GM21526 (cell line): Measurements from ENCODE around the gene KRTCAP2.
"Not testable (repeated sequence)": the region's sequence is repeated elsewhere in the genome, so short reads cannot be mapped to it uniquely, and the experiment has no call there.

ENCODE experiments used
- ATAC-seq: cut with Tn5 transposase; IDR thresholded peaks from one replicate; pipeline ENCODE4 v1.9.1; 2021; ENCODE audit warnings: moderate library complexity; ENCODE audit not compliant: unreplicated experiment, low FRiP score

Gene KRTCAP2

DNA sequence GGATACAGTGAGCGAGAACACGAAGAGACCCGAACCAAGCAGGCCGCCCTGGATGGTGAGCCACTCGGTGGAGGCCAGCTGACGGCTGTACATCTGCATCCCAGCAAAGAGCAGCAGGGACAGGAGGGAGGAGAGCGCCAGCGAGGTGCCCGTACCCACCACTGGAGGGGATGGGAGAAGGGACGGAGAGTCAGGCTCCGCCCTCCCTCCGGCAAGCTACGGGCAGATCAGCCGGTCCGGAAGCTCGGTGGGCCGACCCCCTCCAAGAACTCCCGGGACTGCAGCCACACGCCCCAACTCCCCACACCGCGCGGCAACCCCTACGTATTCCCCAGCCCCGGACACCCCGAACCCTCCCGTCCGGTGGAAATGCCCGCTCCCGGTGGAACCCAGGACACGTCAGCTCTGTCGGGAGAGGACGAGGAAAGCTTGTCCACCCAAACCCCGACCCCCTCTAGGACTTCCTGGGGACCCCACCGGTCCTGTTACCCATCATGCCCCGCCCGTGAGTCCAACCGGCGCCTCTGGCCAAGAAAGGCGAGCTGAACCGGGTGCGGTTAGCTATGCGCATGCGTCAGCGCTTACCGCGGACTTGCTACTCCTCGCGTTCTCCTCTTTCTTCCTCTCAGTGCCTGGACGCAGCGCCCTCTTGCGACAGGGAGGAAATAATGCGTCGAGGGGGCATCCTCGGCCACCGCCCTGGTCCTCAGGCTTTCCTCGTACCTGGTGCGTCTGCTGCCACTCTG is at the start of gene KRTCAP2:
Gene KRTCAP2, minus strand, starts transcription at position 573 of the 746 bp plus-strand sequence. Its CDS starts 80 bp downstream, at position 493.
- peak; percentile 54 for ATAC-seq

DNA sequence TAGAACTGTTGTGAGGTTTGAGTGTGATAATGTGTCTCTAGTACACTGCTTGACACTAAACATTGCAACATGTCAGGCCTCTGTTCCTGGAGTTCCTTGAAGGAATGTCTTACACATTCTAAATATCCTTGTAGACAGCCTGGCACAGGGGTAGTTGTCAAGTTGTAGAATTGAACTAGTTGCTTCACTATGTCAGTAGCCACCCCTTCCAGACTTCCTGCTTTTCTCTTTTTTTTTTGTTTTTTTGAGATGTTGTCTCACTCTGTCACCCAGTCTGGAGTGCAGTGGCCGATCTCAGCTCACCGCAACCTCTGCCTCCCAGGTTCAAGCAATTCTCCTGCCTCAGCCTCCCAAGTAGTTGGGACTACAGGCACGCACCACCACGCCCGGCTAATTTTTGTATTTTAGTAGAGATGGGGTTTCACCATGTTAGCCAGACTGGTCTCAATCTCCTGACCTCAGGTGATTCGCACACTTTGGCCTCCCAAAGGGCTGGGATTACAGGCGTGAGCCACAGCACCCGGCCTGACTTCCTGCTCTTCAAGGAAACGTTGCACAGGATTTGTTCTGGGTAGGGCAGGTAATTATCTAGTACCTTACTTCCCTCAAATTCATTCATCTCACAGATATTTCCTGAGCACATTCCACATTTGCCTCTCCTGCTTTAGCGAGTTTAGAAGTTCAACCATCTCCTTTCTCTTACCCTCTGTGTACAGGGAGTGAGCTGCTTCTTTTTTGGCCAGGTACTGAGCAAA is 47.3 kb upstream of the KRTCAP2 start:
- not testable (repeated sequence) for ATAC-seq

DNA sequence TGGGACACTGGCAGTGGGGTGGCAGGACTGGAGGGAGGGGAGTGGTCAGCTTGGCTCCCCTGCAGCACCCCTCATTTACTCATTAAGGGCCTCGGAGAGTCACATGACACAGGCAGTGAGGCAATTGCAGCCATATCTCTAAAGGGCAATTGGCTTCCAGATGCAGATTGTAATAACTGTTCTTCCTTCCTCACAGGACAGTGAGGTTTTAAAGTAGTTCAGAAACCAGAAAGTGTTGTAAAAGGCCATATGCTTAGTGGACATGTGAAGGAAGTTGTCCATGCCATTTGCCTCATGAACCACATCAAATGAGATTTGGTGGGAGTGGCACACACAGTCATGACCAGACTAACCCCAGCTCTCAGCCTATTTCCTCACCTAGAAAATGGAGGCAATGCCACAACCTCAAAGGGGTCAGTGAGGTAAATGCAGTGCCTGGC is 46.5 kb upstream of the KRTCAP2 start:
- ATAC-seq = no peak

DNA sequence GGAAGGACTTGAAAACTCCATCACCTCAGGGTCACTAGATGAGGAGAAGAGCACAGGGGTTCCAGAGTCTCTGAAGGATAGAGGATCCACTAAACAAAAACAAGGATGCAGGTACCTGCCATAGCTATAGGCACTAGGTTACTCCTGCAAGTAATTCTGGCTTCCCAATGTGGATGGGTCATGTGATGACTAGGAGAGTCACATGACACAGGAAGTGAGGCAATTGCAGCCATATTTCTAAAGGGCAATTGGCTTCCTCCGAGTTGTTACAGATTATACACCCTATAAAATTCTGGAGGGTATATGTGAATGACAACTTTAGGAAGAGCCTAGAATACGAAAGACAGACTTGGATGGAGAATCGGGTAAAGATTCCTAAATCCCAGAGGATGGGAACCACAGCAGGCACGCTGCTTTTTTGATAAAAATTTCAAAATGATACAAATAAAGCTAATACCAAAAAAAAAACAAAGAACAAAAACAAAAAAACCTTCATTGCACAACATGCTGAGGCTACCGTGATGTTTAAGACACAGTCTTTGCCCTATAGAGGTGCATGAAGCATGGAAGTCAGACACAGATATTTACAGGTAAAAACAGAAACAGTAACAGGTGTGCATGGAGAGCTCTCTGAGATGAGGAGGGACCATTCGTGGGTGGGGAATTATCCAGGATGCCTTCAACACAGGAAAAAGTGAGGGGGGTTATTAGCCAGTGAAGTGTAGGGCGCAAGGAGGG is 45.9 kb upstream of the KRTCAP2 start:
- ATAC-seq = no peak

DNA sequence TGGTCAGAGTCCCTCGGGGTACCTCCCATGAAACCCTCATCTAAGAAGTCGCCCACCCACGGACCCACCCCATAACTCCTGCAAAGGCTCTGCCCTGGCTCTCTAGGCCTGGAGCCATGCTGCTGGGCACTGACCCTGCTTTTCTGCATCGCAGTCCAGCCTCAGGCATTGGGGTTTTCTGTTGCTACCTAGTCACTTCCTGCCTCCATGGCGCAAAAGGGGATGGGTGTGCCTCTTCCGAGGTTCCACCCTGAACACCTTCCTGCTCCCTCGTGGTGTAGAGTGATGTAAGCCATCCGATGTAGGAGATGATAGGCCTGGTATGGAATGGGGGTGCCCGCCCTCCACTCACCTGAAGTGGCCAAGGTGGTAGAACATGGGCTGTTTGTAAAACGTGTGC is 41.6 kb upstream of the KRTCAP2 start:
- ATAC-seq = not testable (repeated sequence)

DNA sequence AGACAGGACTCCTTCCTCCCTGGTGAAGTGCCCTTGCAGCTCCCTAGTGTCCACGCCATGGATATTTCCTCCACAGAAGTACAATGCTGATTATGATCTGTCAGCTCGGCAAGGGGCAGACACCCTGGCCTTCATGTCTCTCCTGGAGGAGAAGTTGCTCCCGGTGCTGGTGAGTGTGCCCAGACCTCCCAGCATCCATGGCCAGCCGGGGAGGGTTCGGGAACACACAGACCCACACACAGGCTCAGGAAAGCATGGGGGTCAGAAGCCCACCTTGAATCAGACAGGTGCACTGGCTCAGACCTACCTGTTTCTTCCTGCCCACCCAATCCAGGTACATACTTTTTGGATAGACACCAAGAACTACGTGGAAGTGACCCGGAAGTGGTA is 38.9 kb upstream of the KRTCAP2 start:
- ATAC-seq = not testable (repeated sequence)

DNA sequence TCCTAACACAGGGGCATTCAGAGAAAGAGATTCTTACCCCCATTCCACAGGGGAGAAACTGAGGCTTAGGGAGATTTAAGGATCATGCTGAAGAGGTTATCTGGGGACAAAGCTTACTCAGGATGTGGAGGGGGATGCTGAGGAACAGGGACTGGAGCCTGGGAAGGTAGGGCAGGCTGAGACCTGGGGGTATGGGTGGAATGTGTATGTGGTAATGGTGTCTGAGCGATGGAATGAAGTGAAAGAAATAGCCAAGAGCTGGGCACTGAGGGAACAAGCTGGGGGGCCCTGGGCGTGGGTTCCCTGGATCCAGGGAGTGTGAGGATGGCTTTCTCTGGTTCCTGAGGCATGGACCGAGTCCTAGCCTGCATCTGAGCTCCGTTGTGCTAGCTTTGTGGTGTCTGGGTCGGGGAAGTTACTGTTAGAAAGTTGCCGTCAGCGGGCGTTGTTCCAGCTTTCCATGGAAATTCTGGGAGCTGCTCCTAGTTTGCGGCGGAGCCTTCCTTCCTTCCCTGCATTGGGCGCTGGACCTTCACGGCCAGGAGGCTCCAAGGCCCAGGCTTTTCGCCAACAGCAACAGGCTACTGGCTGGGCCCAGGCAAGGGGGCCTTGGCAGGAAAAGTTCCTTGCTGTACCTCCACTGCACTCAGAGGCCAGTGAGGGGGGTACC is 38.4 kb upstream of the KRTCAP2 start:
- ATAC-seq = not testable (repeated sequence)

DNA sequence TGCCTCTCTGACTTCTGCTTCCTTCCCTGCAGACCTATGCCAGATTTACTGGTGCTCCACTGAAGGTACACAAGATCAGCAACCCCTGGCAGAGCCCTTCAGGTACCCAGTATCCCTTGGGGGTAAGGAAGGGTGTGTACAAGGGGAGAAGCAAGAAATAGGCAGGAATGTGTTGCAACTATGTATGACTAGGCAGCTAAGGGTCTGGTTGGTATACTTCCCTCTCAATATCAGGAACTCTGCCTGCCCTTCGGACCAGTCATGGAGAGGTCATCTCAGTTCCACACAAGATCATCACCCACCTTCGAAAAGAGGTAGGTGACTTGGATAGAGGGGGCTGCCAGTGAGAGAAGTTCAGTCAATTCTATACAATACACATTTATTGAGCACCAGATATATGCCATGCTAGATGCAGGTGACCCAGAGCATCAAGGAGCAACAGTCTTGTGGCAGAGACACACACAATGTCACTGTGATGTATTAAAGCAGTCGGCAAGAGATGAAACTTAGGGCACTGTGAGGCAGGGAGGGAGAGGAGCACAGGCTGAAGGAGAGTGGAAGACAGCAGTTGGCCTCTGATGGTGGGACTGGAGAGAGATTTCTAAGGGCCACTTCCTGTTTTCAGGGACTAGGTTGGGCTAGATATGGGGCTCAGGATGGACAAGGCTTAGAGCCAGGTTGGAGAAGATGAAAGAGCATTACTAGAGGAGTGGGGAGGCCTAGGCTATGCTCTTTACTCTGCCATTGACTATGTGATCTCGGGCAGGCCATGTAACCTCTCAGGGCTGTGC is 37.4 kb upstream of the KRTCAP2 start:
- ATAC-seq = no peak

DNA sequence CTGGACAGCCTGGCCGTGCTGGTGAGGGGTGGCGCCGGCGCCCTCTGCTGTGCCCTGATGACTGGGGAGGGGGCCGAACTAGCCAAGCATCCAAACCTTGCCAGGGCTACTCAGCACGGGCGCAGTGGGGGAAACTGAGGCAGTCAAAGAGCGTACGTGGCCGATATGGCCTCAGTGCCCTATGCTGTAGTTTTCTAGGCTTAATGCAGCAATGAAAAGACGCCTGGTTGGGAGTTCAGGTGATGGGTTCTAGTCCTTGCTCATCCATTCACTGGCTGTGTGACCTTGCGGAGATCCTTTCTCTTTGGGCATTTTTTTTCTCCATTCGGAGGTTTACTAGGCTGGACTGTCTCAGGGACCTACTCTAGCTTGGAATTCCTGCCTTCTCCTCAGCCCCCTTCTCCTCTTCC is 36.2 kb upstream of the KRTCAP2 start:
- no peak for ATAC-seq

DNA sequence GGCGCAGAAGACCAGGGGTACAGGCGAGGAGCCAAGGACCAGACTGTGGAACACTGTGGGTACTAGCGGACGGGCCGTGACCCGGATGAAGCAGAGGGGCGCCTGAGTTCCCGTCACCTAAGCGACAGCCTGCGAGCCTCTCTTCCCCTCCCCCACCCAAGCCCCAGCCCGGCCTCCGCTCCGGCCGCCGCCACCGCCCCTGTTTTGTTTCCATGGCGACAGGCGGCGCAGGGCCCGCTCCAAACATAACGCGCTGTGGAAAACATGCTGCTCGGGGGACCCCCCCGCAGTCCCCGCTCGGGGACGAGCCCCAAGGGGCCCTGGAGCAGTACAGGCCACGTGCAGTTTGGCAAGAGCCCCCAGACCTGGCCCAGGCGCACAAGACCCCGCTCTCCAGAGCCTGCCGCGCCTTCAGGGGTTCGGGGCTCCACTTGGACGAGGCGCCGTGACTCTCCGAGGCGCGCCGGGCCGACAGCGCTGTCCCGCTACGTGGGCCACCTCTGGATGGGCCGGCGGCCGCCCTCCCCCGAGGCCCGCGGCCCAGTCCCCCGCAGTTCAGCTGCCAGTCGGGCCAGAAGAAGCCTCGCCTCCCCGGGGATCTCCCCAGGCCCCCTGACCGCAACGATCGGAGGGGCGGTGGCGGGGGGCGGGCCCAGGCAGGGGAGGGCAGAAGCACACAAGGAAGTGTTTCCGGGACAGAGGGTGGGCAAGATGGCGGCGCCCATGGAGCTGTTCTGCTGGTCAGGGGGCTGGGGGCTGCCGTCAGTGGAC is 35.6 kb upstream of the KRTCAP2 start, which contains the start of gene MTX1:
Gene MTX1, plus strand, starts transcription at position 155 of the 771 bp plus-strand sequence. Its CDS starts 110 bp downstream, at position 265.
- ATAC-seq = peak; percentile 54

DNA sequence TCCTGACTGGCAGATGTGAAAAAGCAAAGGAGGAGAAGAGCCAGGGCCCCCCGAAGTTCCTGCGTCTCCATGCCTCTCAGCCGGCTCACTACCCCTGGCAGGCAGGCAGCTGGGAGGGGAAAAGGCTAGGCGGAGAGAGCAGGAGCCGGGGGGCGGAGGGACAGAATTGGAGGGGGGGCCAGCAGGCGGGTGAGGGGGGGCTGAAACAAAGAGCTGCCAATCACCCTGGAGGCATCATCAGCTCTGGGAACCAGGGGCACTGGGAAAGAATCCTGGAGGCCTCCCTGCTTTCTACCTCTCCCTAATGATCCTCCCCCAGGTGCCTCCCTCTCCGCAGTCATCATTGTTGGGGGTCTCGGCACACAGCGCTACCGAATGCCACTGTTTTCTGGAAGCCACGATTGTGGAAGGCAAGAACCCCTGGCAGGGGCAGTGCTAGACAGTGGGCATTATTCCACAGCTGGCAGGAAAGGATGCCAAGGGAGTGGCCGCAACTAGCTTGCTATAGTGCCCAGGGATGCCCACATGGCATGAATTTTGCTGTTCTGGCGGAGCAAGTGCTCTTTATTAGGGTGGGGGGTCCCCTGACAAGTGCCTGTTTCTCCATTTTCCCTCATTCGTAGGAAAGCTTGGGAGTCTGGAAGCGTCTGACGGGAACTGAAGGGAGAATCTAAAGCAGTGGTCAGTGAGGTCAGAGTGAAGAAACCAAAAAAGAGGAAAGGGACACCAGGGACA is 34.9 kb upstream of the KRTCAP2 start, which contains the start of gene THBS3:
Gene THBS3, minus strand, starts transcription at position 92 of the 735 bp plus-strand sequence. Its CDS starts 21 bp downstream, at position 71.
- no peak for ATAC-seq

DNA sequence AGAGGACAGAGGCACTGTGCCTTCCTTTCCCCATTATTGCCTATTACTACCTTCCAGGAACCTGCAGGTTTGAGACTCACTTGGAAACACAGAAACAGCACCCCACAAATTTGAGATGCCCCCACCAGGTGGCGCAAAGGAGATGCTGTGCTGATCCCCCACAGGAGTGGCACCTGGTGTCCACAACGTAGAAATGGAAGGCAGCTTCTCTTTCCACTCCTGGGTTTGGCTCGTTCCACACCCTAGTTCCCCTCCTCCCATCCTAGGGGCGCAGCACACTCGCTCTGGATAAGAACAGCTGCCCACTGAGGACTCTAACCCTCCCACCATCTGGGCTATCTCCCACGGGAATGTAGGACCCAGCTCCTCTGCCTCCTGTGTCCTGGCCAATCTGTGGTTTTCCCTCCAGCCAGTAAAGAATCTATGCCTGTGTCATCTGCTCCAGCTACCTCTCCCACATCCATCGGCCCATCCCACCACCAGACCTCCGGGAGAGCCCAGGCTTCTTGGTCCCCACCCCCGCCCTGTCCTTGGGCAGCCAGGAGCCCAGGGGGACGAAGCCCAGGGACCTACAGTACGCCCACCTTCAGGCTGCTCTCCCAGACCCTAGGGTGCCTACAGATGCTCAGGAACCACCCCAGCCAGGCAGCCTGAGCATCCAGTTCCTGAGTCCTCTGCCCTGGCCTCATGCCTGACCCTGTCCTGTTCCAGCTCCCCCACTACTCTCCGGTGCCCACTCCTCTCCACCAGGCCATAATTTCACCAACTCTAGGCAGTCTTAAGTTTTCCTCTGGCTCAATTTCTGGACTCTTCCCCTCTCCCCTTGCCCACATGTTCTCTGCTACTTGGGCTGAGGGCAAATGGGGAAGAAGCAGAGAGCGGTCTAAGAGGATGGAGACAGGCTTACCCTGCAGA is 34.0 kb upstream of the KRTCAP2 start:
- ATAC-seq = no peak

DNA sequence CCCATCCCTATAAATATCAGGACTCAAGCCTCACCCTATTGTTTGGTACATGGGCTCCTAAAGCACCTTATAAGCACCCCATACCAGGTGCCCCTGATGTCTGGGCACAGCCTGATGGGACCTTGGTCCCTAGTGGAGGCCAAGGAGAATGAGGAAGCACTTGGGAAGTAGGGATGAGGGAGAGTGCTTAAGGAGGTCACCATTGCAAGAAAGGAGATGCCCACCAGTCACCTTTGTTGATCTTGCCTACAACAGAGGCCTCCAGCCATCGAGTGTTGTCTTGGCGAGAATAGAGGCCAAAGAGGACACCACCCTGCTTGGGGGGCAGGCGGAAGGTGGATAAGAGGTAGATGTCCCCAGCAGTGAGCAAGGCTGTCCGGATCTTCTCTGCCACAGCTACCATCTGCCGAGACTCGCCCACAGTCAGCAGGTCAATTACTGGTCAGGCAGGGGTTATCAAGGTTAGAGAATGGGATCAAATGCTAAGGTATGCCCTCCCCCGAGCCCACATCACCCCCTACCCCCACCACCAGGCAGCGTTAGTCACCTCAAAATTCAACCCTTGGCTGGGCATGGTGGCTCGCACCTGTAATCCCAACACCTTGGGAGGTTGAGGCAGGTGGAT is 33.0 kb upstream of the KRTCAP2 start:
- ATAC-seq = no peak

DNA sequence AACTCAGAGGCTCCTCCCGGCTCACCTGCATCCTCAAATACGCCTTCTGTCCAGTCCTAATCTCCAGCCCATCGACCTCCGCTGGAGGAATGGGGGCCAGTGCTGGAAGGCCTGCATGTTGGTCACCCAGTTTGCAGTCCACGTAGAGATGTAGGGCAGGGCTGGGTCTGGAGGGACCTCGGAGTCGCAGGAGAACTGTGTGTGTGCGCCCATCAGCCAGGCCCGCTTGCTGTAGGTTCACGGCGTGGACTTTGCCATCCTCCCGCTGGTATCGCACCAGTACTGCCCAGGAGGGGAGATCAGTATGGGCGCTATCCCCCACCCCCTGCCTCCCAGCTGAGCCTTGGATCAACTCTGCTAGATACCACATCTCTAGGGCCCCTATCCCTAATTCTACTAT is 31.9 kb upstream of the KRTCAP2 start:
- no peak for ATAC-seq

DNA sequence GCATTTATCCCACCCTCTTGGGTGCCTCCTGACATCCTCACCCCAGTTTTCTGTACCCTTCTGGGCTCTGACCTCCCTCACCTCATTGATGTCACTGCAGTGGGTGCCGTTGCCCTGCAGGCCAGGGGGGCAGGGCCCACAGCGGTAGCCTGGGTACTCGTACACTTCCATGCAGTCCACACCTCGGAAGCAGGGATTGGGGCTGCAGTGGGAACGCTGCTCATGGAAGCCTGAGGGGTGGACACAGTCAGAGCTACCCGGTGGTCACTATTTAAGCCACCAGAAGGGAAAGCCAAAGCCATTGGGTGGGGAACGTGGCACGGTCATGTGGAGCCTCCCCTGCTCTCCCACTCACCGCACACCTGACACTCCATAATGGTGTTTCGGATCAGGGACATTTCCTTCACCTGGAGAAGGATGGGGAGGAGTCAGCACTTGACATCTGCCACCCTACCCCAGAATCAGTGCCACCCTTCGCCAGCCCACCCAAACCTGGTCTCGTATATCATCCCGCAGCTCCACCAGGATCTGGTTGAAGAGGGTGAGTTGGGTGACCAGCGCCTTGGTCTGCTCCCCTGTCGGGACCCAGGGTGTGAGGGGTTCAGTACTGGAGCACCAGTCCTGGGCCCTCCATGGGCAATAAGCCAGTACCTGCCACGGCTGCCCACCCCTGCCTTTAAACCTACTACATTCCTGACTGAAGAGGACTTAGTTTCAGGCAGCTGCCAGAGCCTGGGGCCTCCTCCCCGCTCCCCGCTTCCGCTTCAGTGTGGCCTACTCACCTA is 29.8 kb upstream of the KRTCAP2 start:
- ATAC-seq = no peak

DNA sequence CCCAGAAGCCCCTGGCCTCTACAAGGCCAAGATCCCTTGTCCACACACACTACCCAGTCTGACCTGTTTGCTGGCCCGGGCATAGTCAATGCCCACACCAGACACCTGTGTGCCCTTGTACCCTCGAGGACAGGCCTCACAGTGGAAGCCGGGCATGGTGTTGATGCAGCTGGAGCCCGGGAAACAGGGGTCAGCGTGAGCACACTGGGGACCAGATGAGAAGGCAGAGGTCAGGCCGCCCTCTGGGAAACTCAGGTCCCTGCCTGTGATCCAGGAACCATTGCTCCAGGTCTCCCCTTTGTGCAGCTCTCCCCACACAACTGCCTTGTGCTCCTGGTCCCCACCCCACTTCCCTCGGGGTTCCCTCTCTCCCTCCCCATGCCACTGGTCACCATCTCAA is 29.1 kb upstream of the KRTCAP2 start:
- ATAC-seq = no peak
